Neuronal stem cell (in vitro differentiated cells): ENCODE measurements around the gene DPP6.

Experiments used
- DNase-seq: peaks from one replicate; pipeline ENCODE4 v3.0.0-alpha.2; 2013; ENCODE audit warnings: low spot score
- H2AFZ ChIP-seq: one replicate; pipeline ENCODE4 v1.6.1; 2013; ENCODE audit warnings: mild to moderate bottlenecking, low read length, inconsistent platforms
- H2AK5ac ChIP-seq: 2 replicates; pipeline ENCODE4 v1.6.1; 2013; ENCODE audit warnings: low read depth, mild to moderate bottlenecking, inconsistent platforms, low read length, moderate library complexity, mixed read lengths
- H2BK120ac ChIP-seq: 2 replicates; pipeline ENCODE4 v1.6.1; 2013; ENCODE audit warnings: low read depth, mild to moderate bottlenecking, inconsistent platforms, low read length, moderate library complexity, mixed read lengths
- H2BK12ac ChIP-seq: one replicate; pipeline ENCODE4 v1.6.1; 2013; ENCODE audit warnings: low read length, inconsistent platforms
- H2BK15ac ChIP-seq: 2 replicates; pipeline ENCODE4 v1.6.1; 2013; ENCODE audit warnings: mild to moderate bottlenecking, low read length, inconsistent platforms, mixed read lengths
- H2BK5ac ChIP-seq: one replicate; pipeline ENCODE4 v1.6.1; 2013; ENCODE audit warnings: inconsistent platforms, mild to moderate bottlenecking, low read length, moderate library complexity
- H3K14ac ChIP-seq: one replicate; pipeline ENCODE4 v1.6.1; 2013; ENCODE audit warnings: low read length, inconsistent platforms
- H3K18ac ChIP-seq: 2 replicates; pipeline ENCODE4 v1.6.1; 2013; ENCODE audit warnings: low read length, inconsistent platforms
- H3K23ac ChIP-seq: 2 replicates; pipeline ENCODE4 v1.6.1; 2013; ENCODE audit warnings: low read depth, mild to moderate bottlenecking, mixed read lengths, low read length, inconsistent platforms; ENCODE audit not compliant: poor library complexity
- H3K27ac ChIP-seq: replicated peaks from 3 replicates; pipeline ENCODE4 v1.5.1; 2013; ENCODE audit warnings: low read length, inconsistent platforms
- H3K27me3 ChIP-seq, 3 experiments: 2 replicates each; pipeline ENCODE4 v1.6.1; 2013; ENCODE audit warnings: low read length in 3 of 3, mild to moderate bottlenecking in 2 of 3, inconsistent platforms in 1 of 3, low read depth in 1 of 3, mixed read lengths in 1 of 3, moderate library complexity in 1 of 3; ENCODE audit not compliant: control insufficient read depth in 3 of 3, insufficient read depth in 3 of 3
- H3K36me3 ChIP-seq, 2 donors: replicated peaks in 1 of 2; 2 replicates each; pipeline ENCODE4 v1.6.1; 2013; ENCODE audit warnings: low read length in 2 of 2; ENCODE audit not compliant: control insufficient read depth in 2 of 2, insufficient read depth in 2 of 2
- H3K4ac ChIP-seq: 2 replicates; pipeline ENCODE4 v1.6.1; 2013; ENCODE audit warnings: inconsistent platforms, mild to moderate bottlenecking, low read length, moderate library complexity
- H3K4me1 ChIP-seq, 2 donors: 1 replicate in 1 of 2; 2 replicates in 1 of 2; pipeline ENCODE4 v1.6.1; 2013; ENCODE audit warnings: low read length in 2 of 2, low read depth in 1 of 2; ENCODE audit not compliant: control insufficient read depth in 2 of 2, insufficient read depth in 1 of 2
- H3K4me2 ChIP-seq: one replicate; pipeline ENCODE4 v1.6.1; 2013; ENCODE audit warnings: mild to moderate bottlenecking, low read length, inconsistent platforms; ENCODE audit not compliant: insufficient read depth, poor library complexity, severe bottlenecking
- H3K4me3 ChIP-seq, 2 donors: 2 replicates each; pipeline ENCODE4 v1.5.1; 2013; ENCODE audit warnings: low read length in 2 of 2, mild to moderate bottlenecking in 2 of 2, inconsistent platforms in 1 of 2, moderate library complexity in 1 of 2
- H3K79me1 ChIP-seq: one replicate; pipeline ENCODE4 v1.6.1; 2013; ENCODE audit warnings: low read depth, mild to moderate bottlenecking, inconsistent platforms, low read length, moderate library complexity
- H3K9ac ChIP-seq: one replicate; pipeline ENCODE4 v1.6.1; 2013; ENCODE audit warnings: mild to moderate bottlenecking, low read depth, low read length, inconsistent platforms; ENCODE audit not compliant: poor library complexity
- H3K9me3 ChIP-seq, 2 donors: replicated peaks in 1 of 2; 2 replicates each; pipeline versions ENCODE3 to v1.6.1; 2013; ENCODE audit warnings: low read length in 2 of 2, mild to moderate bottlenecking in 2 of 2, inconsistent platforms in 1 of 2, low read depth in 1 of 2, mixed read lengths in 1 of 2, moderate library complexity in 1 of 2; ENCODE audit not compliant: control insufficient read depth in 2 of 2, insufficient read depth in 1 of 2
- H4K8ac ChIP-seq: one replicate; pipeline ENCODE4 v1.6.1; 2013; ENCODE audit warnings: low read depth, mild to moderate bottlenecking, inconsistent platforms, low read length, moderate library complexity
- H4K91ac ChIP-seq: one replicate; pipeline ENCODE4 v1.6.1; 2013; ENCODE audit warnings: low read length, low read depth, mild to moderate bottlenecking, inconsistent platforms; ENCODE audit not compliant: poor library complexity
- WGBS, 2 donors: extraction: QIAGEN DNeasy Blood & Tissue Kit; methylation state at CpG; one replicate each; pipeline ENCODE4 v1.1.7; 2013; ENCODE audit warnings: missing lambda C conversion rate in 2 of 2, mixed read lengths in 1 of 2; ENCODE audit not compliant: insufficient read length in 2 of 2, insufficient replicate concordance in 1 of 2; ENCODE audit errors: extremely low coverage in 2 of 2; 5-methylcytosine and 5-hydroxymethylcytosine counted together

The DPP6 gene

GRCh38 chr7:154217688-154218340 is 165.6 kb downstream of the DPP6 start:
- no CpG with 5 or more reads among the region's 7 CpGs for WGBS, 2 donors
- no peaks in the 10 kb centered on the region for H3K79me1 ChIP-seq

GRCh38 chr7:154231732-154232131 is 179.5 kb downstream of the DPP6 start:
- peak; percentile 64 for DNase-seq
- H4K8ac ChIP-seq = no peak overlapping the region

More at GRCh38 chr7:154217688-154218340, 165.6 kb downstream of the DPP6 start:
- Histone ChIP-seq H2AK5ac (no peak overlapping the region), H2BK120ac (no peak overlapping the region), H3K27ac (no peak overlapping the region), H3K14ac (no peak overlapping the region), H4K91ac (no peak overlapping the region), H3K4ac (no peak overlapping the region), H3K4me1 (no peaks in the 10 kb centered on the region), H3K18ac (no peak overlapping the region), H4K8ac (no peak overlapping the region), H3K9ac (no peak overlapping the region), H2BK15ac (no peak overlapping the region), H3K9me3 (no peaks in the 10 kb centered on the region), H3K4me3 (no peak overlapping the region), H3K23ac (no peak overlapping the region), H2AFZ (no peak overlapping the region), H3K36me3 (no peaks in the 10 kb centered on the region), H2BK5ac (no peak overlapping the region), H2BK12ac (no peak overlapping the region), H3K4me2 (no peak overlapping the region), H3K27me3 (no peaks in the 10 kb centered on the region)
- no peak for DNase-seq

GRCh38 chr7:154232700-154233099 is 180.5 kb downstream of the DPP6 start:
- Histone ChIP-seq H3K27ac (no peak overlapping the region), H3K27me3 (no peaks in the 10 kb centered on the region), H2BK12ac (no peak overlapping the region), H3K23ac (no peak overlapping the region), H3K4me3 (no peak overlapping the region), H2AK5ac (no peak overlapping the region), H3K79me1 (no peaks in the 10 kb centered on the region), H2AFZ (no peak overlapping the region), H4K91ac (no peak overlapping the region), H3K9ac (no peak overlapping the region), H3K4me2 (no peak overlapping the region), H3K36me3 (no peaks in the 10 kb centered on the region), H3K18ac (no peak overlapping the region), H3K4me1 (no peaks in the 10 kb centered on the region), H3K9me3 (no peaks in the 10 kb centered on the region), H3K14ac (no peak overlapping the region), H4K8ac (no peak overlapping the region), H2BK15ac (no peak overlapping the region), H3K4ac (no peak overlapping the region), H2BK5ac (no peak overlapping the region), H2BK120ac (no peak overlapping the region)
- no peak for DNase-seq
- no CpG with 5 or more reads among the region's 5 CpGs for WGBS, 2 donors

More at GRCh38 chr7:154231732-154232131, 179.5 kb downstream of the DPP6 start:
- H3K9me3 ChIP-seq = no peaks in the 10 kb centered on the region
- H2BK5ac ChIP-seq = no peak overlapping the region
- H2AFZ ChIP-seq = no peak overlapping the region
- H3K9ac ChIP-seq = no peak overlapping the region
- no peak overlapping the region for H2BK12ac ChIP-seq
- no peaks in the 10 kb centered on the region for H3K79me1 ChIP-seq
- no peak overlapping the region for H2BK15ac ChIP-seq
- H2AK5ac ChIP-seq = no peak overlapping the region
- H3K4ac ChIP-seq = no peak overlapping the region
- no peak overlapping the region for H3K23ac ChIP-seq
- no peak overlapping the region for H3K27ac ChIP-seq
- H4K91ac ChIP-seq = no peak overlapping the region
- H2BK120ac ChIP-seq = no peak overlapping the region
- H3K14ac ChIP-seq = no peak overlapping the region
- no CpG with 5 or more reads among the region's 6 CpGs for WGBS, 2 donors
- no peak overlapping the region for H3K18ac ChIP-seq
- H3K4me3 ChIP-seq = no peak overlapping the region
- no peaks in the 10 kb centered on the region for H3K36me3 ChIP-seq
- no peaks in the 10 kb centered on the region for H3K4me1 ChIP-seq
- no peak overlapping the region for H3K4me2 ChIP-seq
- no peaks in the 10 kb centered on the region for H3K27me3 ChIP-seq

GRCh38 chr7:154241988-154242387 is 189.8 kb downstream of the DPP6 start:
- H2BK5ac ChIP-seq = no peak overlapping the region
- no peak overlapping the region for H3K27ac ChIP-seq
- no peak overlapping the region for H3K23ac ChIP-seq
- no peak overlapping the region for H2BK12ac ChIP-seq
- no peak overlapping the region for H3K4me2 ChIP-seq
- no peaks in the 10 kb centered on the region for H3K27me3 ChIP-seq
- no peak overlapping the region for H3K4ac ChIP-seq
- H3K14ac ChIP-seq = no peak overlapping the region
- no peak for DNase-seq
- H4K91ac ChIP-seq = no peak overlapping the region
- no peak overlapping the region for H2BK15ac ChIP-seq
- no peak overlapping the region for H2BK120ac ChIP-seq
- no peak overlapping the region for H4K8ac ChIP-seq
- H3K36me3 ChIP-seq = no peaks in the 10 kb centered on the region
- H3K18ac ChIP-seq = no peak overlapping the region
- H2AFZ ChIP-seq = no peak overlapping the region
- peaks cover 0 to 5% of the 10 kb centered on the region in 2 donors for H3K9me3 ChIP-seq
- H3K4me3 ChIP-seq = no peak overlapping the region
- no peaks in the 10 kb centered on the region for H3K79me1 ChIP-seq
- H3K4me1 ChIP-seq = no peaks in the 10 kb centered on the region
- no peak overlapping the region for H2AK5ac ChIP-seq
- no peak overlapping the region for H3K9ac ChIP-seq
- WGBS, 2 donors = no CpG with 5 or more reads among the region's 3 CpGs
